Measurements from ENCODE around the gene SMC5.
"Not testable (repeated sequence)": the region's sequence is repeated elsewhere in the genome, so short reads cannot be mapped to it uniquely, and the experiment has no call there.

Gene SMC5

GRCh38 chr9:70392850-70393249 lies 134.1 kb downstream of the SMC5 start:
- DNase-seq (ENCODE audit: low read depth), result no peak
- no peak overlapping the region for H3K4me3 ChIP-seq (ENCODE audit: low read length)
- TF ChIP-seq CTCF (conservative IDR thresholded peaks at IDR 0.05; ENCODE audit: low read length), result no peak

- H3K4me3 ChIP-seq (ENCODE audit: low read length), result no peak overlapping the region
- DNase-seq (ENCODE audit: low read depth), result no peak
- no peak for TF ChIP-seq CTCF (conservative IDR thresholded peaks at IDR 0.05; ENCODE audit: low read length)
These were observed 136.9 kb downstream of the SMC5 start for GRCh38 chr9:70395652-70396051.

GRCh38 chr9:70398145-70398556 lies 139.4 kb downstream of the SMC5 start:
- no peak for DNase-seq (ENCODE audit: low read depth)
- no peak overlapping the region for H3K4me3 ChIP-seq (ENCODE audit: low read length)
- no peak for TF ChIP-seq CTCF (conservative IDR thresholded peaks at IDR 0.05; ENCODE audit: low read length)

- peak; percentile 10 for DNase-seq (ENCODE audit: low read depth)
- H3K4me3 ChIP-seq (ENCODE audit: low read length), result no peak overlapping the region
- no peak for TF ChIP-seq CTCF (conservative IDR thresholded peaks at IDR 0.05; ENCODE audit: low read length)
These were observed 140.4 kb downstream of the SMC5 start for GRCh38 chr9:70399141-70399540.

- H3K4me3 ChIP-seq (ENCODE audit: low read length), result no peak overlapping the region
- TF ChIP-seq CTCF (conservative IDR thresholded peaks at IDR 0.05; ENCODE audit: low read length), result no peak
- no peak for DNase-seq (ENCODE audit: low read depth)
These were observed 141.5 kb downstream of the SMC5 start for GRCh38 chr9:70400107-70400892.

- not testable (repeated sequence) for H3K4me3 ChIP-seq (ENCODE audit: low read length); DNase-seq (ENCODE audit: low read depth)
These were observed 142.5 kb downstream of the SMC5 start for GRCh38 chr9:70401241-70401640.

- DNase-seq (ENCODE audit: low read depth), result no peak
- TF ChIP-seq CTCF (conservative IDR thresholded peaks at IDR 0.05; ENCODE audit: low read length), result no peak
- no peak overlapping the region for H3K4me3 ChIP-seq (ENCODE audit: low read length)
These were observed 143.4 kb downstream of the SMC5 start for GRCh38 chr9:70402213-70402612.
